ENCODE results near the gene SPNS3.

SPNS3 gene

GRCh38 chr17:4469552-4469951 lies 35.8 kb downstream of the SPNS3 start:
- no peak for DNase-seq (ENCODE audit: low read depth in 2 of 2)

DNA sequence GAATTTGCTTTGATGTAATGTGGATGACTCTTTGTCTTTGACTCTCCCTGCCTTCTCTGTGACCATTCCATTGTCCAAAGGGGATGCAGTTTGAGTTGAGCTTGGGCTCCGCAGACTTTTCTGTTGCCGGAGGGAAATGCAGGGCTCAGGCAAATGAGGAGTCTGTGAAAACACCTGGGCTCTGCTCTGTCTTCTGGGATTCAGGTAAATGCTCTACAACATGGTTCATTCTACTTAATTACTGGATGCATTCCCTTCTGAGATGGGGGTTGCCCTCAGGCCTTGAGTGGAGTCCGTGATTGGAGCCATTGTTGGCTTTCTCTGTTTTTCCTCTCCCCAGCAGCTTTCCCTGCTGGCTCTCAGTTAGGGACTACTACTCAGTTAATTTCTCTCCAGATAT lies 38.5 kb downstream of the SPNS3 start:
- no peak for DNase-seq (ENCODE audit: low read depth in 2 of 2)

- DNase-seq (ENCODE audit: low read depth in 2 of 2), result no peak
Measured at GRCh38 chr17:4474093-4474492, 40.4 kb downstream of the SPNS3 start.

- DNase-seq (ENCODE audit: low read depth in 2 of 2), result no peak
Measured at GRCh38 chr17:4475001-4475400, 41.3 kb downstream of the SPNS3 start.

- no peak for DNase-seq (ENCODE audit: low read depth in 2 of 2)
Measured at GRCh38 chr17:4475463-4475862, 41.7 kb downstream of the SPNS3 start.

GRCh38 chr17:4476017-4476416 lies 42.3 kb downstream of the SPNS3 start:
- no peak for DNase-seq (ENCODE audit: low read depth in 2 of 2)

DNA sequence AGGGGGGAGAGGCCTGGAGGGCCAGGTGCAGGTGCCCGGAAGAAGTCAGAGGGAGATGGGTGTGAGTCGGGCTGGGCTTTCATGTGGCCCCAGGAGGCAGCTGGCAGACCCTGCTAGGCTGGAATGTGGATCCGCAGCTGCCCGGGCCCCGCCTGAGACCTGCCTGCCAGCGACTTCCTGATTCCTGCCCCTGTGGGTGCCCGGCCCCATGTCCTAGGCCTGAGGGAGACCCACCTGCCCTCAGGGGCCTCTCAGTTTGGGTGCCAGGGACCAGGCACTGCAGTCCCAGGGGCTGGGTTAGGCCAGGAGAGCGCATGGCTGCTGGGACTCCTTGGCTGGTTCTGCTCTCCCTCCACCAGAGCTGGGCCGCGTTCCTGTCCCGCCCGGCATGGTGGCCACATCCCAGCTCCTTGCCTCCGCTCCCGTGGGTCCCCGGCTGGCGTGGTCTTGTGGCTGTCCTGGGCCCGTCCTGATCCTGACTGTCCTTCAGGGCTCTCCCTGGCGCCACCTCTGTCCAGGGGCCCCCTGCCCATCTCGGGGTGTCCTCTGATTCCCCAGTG lies 42.9 kb downstream of the SPNS3 start:
- no peak for DNase-seq (ENCODE audit: low read depth in 2 of 2)

- no peak for DNase-seq (ENCODE audit: low read depth in 2 of 2)
Measured at GRCh38 chr17:4477255-4477791, 43.6 kb downstream of the SPNS3 start.

DNA sequence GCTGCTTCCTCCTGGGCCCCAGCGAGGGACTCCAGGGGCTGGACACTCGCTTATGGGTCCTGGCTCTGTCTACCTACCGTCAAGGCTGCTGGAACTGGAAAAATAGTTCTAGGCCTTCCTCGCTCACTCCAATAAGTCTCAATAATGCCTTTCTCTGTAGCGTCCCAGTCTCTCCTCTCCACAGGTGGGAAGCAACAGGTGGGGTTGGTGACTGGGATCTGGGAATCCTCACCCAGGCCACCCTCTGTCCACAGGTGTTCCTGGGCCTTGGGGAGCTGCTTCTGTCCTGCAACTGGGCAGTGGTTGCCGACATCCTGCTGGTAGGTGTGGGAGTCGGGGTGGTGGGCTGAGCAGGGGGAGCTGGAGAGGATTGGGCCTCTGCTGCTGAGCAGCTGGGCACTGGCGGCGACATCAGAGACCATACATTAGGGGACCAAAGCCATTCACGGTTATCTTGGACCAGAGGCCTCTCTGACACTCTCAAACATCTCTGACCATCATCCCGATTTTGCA lies 44.6 kb downstream of the SPNS3 start:
- no peak for DNase-seq (ENCODE audit: low read depth in 2 of 2)

DNA sequence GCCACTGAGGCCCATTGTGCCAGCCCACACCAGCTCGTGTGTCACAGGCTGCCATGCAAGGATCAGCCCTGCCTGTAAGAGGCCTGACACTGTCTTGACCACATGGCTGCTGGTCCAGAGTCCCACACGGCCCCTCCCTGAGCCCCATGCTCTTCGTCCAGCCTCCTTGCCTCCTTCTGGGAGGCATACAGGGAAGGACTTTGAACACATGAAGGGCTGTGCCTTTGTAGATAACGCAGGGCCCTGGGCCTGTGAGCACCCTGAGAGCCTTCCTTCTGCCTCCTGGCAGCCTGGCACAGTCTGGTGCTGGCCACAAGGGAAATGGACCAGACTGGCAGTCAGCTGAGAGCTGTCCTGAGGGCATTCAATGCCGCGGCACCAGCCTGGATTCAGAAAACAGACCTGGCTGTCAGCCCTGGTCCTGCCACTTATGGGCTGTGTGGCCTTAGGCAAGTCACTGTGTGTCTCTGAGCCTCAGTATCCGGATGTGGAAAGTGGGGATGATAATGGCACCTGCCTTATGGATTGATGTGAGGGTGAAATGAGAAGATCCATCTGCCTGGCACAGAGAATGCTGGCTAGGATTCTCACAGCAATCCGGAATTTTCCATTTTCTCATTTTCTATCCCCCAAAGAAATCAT lies 45.7 kb downstream of the SPNS3 start:
- DNase-seq (ENCODE audit: low read depth in 2 of 2), result no peak

DNA sequence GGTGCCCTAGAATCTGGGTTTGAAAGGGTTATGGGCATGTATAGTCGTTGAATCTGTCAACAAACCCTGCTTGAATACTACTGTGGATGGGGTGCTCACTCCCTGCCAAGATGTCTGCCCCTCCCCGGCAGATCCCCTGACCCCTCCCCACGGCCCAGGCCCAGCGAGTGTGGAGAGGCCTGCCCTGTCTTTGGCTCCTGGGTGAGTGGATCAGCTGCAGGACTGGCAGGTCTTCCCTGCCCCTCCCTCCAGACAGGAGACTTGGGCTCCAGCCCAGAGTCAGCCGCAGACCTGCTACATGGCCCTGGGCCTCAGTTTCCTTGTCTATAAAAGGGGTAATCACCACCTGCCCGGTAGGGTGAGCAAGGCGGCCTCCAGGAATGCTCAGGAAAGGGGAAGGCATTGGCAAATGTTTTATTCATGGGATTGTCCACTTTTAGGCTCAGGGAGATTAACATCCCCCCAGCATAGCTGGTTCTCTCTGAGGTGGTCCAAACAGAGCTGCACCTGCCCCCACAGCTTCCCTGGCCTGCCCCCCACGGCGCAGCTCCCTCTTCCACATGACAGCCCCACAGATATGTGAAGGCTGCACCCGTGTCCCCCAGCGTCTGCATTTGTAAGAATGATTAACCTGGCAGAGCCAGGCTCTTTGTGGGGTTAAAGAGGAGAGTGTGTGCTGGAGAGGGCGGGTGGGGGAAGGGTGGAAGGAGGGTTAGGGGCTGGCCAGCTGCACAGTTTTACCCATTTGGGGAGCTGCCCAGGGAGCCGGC lies 46.4 kb downstream of the SPNS3 start:
- DNase-seq (ENCODE audit: low read depth in 2 of 2), result no peak

DNA sequence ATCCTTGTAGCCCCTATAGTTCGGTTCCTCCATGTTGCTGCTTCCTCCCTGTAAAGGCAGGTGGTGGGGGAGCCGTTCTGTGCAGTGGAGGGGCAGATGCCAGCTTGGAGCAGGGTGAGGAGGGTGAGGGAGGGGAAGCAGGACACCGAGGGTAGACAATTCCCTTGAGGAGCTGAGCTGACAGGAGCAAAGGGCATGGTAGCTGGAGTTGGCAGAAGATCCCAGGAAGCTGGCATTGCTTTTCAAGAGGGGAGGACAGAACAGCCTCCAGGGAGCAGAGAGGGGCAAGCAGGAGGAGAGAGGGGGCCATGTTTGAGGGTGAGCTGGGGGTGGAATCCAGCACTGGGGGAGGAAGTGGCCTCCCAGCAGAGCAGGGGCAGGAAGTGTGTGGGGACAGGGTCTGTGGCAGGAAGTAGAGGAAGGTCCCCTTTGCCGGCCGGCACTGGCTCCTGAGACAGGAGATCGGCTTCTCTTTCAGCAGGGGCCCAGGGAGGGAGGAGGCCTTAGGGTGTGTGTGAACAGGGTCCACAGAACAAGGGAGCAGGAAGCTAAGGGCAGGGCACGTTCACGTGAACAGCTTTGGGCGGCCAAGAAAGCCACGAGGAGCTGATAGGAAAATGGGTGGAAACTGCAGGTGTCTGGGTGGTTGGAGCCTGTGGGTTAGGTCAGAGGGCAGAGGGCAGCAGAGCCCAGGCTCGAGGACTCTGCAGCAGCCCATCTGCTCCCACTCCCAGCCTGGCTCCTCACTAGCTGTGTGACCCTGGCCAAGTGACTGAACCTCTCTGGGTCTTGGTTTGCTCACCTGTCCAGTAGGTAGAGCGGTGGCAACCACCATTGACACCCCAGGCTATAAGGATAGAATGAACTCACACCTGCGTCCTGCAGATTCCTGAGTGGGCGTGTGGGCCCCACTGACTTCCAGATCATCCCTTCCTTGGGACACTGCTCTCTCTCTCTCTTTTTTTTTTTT lies 47.5 kb downstream of the SPNS3 start:
- DNase-seq (ENCODE audit: low read depth in 2 of 2), result peak; percentile 23 to 30

- no peak for DNase-seq (ENCODE audit: low read depth in 2 of 2)
Measured at GRCh38 chr17:4482338-4483011, 48.7 kb downstream of the SPNS3 start.

GRCh38 chr17:4483012-4483840 lies 49.5 kb downstream of the SPNS3 start:
- DNase-seq (ENCODE audit: low read depth in 2 of 2), result no peak

DNA sequence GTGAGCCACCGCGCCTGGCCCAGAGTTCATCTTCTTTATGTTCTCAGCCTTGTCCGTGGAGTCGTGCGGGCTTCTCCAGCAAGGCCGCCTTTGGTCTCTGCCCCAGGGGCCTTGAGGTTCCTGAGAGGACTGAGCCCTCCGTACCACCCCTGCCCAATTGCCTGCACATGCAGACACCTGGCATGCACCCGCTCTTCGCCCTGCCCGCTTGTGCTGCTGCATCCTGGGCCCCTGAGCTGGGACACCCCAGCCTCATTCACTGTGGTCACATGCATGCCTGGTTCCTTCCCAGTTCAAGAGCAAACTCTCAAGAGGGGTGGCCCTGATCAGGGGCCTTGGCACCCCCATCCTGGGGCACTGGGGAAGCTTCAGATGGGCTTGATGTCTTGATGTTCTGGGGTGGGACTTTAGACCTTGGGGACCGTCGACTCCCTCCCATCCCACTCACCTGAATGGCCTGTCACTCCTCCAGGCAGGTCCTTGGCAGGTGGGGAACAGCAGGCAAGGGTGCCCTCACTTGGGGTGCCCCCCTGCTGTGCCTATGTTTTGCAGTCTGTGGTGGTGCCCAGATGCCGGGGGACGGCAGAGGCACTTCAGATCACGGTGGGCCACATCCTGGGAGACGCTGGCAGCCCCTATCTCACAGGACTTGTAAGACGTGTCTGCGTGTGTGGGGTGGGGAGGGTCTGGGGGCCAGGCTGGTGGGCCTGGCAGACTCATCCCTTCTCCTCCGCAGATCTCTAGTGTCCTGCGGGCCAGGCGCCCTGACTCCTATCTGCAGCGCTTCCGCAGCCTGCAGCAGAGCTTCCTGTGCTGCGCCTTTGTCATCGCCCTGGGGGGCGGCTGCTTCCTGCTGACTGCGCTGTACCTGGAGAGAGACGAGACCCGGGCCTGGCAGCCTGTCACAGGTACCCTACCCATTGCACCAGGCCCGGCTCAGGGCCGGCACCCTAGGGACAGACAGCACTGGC lies 52.2 kb downstream of the SPNS3 start:
- DNase-seq (ENCODE audit: low read depth in 2 of 2), result peak; percentile 23 to 36

DNA sequence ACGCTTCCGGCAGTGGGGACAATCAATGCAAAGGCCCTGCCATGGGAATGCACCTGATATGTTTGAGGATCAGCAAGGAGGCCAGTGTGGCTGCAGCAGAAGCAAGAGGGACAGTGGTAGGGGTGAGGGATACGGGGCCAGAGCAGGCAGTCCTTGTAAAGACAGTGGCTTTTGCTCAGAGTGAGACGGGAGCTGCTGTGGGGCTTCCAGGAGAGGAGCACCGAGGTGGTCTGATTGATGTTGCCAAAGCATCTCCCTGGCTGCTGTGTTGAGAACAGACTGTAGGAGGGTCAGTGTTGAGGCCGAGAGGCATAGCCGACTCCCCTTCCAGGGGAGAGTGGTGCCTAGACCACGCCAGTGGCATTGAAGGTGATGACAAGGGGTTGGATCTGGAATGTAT lies 53.6 kb downstream of the SPNS3 start:
- no peak for DNase-seq (ENCODE audit: low read depth in 2 of 2)

DNA sequence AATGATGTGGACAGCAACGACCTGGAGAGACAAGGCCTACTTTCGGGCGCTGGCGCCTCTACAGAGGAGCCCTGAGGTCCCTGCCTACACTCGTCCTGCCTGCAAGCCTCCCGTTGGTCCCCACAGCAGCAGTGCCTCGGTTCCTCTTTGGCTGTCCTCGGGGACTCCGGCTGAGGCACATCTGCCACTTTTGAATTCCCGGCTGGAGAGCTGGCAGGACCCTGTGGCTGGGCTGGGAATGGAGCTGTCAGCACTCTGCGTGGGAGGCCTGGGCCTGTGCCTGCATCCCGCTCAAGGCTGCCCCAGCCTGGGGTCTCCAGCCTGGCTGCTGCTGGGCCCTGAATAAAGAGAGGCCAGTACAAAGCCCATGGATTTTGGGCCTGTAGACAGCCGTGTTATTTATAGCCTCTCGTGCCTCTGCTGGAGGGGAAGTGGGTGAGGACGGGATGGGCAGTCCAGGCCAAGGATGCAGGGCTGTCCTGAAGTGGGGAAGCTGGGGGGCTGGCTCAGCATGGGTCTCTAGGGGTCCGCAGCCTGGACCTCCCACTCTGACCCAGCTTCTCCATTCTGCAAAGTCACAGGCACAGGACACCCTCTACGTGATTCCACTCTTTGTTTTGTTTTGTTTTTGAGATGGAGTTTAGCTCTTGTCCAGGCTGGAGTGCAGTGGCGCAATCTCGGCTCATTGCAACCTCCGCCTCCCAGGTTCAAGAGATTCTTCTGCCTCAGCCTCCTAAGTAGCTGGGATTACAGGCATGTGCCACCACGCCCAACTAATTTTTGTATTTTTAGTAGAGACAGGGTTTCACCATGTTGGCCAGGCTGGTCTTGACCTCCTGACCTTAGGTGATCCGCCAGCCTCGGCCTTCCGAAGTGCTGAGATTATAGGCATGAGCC lies 54.3 kb downstream of the SPNS3 start:
- no peak for DNase-seq (ENCODE audit: low read depth in 2 of 2)

Measured in stimulated activated CD8-positive, alpha-beta memory T cell treated with anti-CD3 and anti-CD28 coated beads, Interleukin-15, amount 100 ng/mL, for 48 hours (primary cell).